HG03025 (cell line): ENCODE measurements around the gene GBGT1.

Source experiments
- ATAC-seq: cut with Tn5 transposase; IDR thresholded peaks from one replicate; pipeline ENCODE4 v1.9.1; 2021; ENCODE audit warnings: mild to moderate bottlenecking, moderate library complexity; ENCODE audit not compliant: unreplicated experiment, low FRiP score

The GBGT1 gene

GRCh38 chr9:133117271-133118178 is 46.2 kb downstream of the GBGT1 start:
- no peak for ATAC-seq

GRCh38 chr9:133116346-133117231 is 47.1 kb downstream of the GBGT1 start:
- no peak for ATAC-seq

GRCh38 chr9:133115604-133116345 is 47.9 kb downstream of the GBGT1 start:
- no peak for ATAC-seq

- ATAC-seq = no peak
Measured at GRCh38 chr9:133114886-133115603, 48.7 kb downstream of the GBGT1 start.

GRCh38 chr9:133113949-133114885 is 49.5 kb downstream of the GBGT1 start:
- ATAC-seq = no peak

GRCh38 chr9:133113163-133113948 is 50.4 kb downstream of the GBGT1 start:
- no peak for ATAC-seq

GRCh38 chr9:133112663-133113026 is 51.1 kb downstream of the GBGT1 start:
- no peak for ATAC-seq

- ATAC-seq = no peak
Measured at GRCh38 chr9:133111808-133112662, 51.7 kb downstream of the GBGT1 start.

- ATAC-seq = no peak
Measured at GRCh38 chr9:133109931-133110650, 53.6 kb downstream of the GBGT1 start.

- no peak for ATAC-seq
Measured at GRCh38 chr9:133108794-133109641, 54.7 kb downstream of the GBGT1 start.

- ATAC-seq = no peak
Measured at GRCh38 chr9:133107961-133108793, 55.5 kb downstream of the GBGT1 start.

- ATAC-seq = no peak
Measured at GRCh38 chr9:133107245-133107722, 56.4 kb downstream of the GBGT1 start.

GRCh38 chr9:133106511-133107244 is 57.0 kb downstream of the GBGT1 start:
- ATAC-seq = no peak

- no peak for ATAC-seq
Measured at GRCh38 chr9:133105461-133105770, 58.3 kb downstream of the GBGT1 start.
